ENCODE measurements around the gene TARDBP. TPM values are rescaled to one million over a fixed set of nuclear protein-coding genes. Genes with fewer than 3 reads are reported as not detected.

The TARDBP gene
- total RNA-seq, 1 donor from 2014 or later = 253 TPM

DNA sequence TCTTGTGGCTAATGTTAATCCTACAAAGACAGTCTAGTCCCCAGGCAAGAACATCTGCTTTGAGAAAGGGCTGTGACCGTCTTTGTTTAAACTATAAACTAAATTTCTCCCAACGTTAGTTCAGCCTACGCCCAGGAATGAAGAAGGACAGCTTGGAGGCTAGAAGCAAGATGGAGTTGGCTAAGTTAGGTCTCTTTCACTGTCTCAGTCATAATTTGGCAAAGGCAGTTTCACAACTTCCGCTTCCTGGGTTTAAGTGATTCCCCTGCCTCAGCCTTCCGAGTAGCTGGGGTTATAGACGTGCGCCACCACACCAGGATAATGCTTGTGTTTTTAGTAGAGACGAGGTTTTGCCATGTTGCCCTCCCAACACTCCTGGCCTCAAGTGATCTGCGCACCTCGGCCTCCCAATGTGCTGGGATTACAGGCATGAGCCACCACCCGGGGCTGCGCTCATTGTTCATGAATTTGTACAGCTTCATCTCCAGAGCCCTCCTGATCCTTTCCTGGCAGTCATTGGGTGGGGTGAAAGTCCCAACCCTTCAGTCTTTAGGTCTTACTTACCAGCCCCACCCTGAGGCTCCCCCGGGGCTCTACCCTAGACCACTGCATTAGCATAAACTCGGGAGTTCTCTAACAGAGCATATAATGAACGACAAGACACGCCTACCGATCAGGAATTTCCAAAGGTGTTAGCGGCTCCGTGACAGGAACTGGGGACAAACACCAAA, 39.5 kb downstream of the TARDBP start:
- no peaks in the 10 kb centered on the region for H3K36me3 Mint-ChIP-seq (ENCODE audit: low read depth)
- no peak overlapping the region for H3K27ac Mint-ChIP-seq (ENCODE audit: unreplicated experiment)
- DNase-seq (ENCODE audit: low read depth, low spot score) = no peak
- H3K4me3 Mint-ChIP-seq = peak overlapping the region; percentile 17
- no peaks in the 10 kb centered on the region for H3K27me3 Mint-ChIP-seq (ENCODE audit: low read depth)
- H3K9me3 Mint-ChIP-seq = no peaks in the 10 kb centered on the region
- TF ChIP-seq, protein P1, sequence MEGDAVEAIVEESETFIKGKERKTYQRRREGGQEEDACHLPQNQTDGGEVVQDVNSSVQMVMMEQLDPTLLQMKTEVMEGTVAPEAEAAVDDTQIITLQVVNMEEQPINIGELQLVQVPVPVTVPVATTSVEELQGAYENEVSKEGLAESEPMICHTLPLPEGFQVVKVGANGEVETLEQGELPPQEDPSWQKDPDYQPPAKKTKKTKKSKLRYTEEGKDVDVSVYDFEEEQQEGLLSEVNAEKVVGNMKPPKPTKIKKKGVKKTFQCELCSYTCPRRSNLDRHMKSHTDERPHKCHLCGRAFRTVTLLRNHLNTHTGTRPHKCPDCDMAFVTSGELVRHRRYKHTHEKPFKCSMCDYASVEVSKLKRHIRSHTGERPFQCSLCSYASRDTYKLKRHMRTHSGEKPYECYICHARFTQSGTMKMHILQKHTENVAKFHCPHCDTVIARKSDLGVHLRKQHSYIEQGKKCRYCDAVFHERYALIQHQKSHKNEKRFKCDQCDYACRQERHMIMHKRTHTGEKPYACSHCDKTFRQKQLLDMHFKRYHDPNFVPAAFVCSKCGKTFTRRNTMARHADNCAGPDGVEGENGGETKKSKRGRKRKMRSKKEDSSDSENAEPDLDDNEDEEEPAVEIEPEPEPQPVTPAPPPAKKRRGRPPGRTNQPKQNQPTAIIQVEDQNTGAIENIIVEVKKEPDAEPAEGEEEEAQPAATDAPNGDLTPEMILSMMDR (conservative IDR thresholded peaks at IDR 0.05) = no peak
- peaks cover 4% of the 10 kb centered on the region for H3K4me1 Mint-ChIP-seq

GRCh38 chr1:11052839-11053757, 40.6 kb downstream of the TARDBP start:
- peaks cover 4% of the 10 kb centered on the region for H3K4me1 Mint-ChIP-seq
- H3K27me3 Mint-ChIP-seq (ENCODE audit: low read depth) = no peaks in the 10 kb centered on the region
- H3K4me3 Mint-ChIP-seq = peak overlapping the region; percentile 49
- peaks cover 4% of the 10 kb centered on the region for H3K36me3 Mint-ChIP-seq (ENCODE audit: low read depth)
- H3K9me3 Mint-ChIP-seq = no peaks in the 10 kb centered on the region
- H3K27ac Mint-ChIP-seq (ENCODE audit: unreplicated experiment) = no peak overlapping the region
- DNase-seq (ENCODE audit: low read depth, low spot score) = no peak
- TF ChIP-seq, protein P1 (conservative IDR thresholded peaks at IDR 0.05) = no peak

DNA sequence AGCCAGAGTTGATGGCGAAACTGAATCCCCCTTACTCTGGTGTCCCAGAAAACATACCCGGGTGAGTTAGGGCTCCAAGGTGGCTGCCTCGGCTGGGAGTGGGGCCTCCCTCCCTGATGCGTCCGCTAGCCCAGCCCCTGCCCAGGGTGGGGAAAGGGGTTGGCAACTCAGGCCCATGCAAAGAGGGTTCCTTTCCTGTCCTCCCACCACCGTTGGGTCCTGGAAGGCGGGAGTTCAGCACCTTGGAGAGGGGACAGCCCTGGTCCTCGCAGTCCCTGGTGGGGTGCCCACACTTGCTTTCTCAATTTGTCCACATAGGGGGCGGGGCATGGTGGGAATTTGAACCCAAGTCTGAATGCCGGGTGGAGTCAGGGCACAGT, 41.3 kb downstream of the TARDBP start:
- Mint-ChIP-seq H3K27ac (ENCODE audit: unreplicated experiment) (no peak overlapping the region), H3K9me3 (no peaks in the 10 kb centered on the region), H3K4me1 (peaks cover 7% of the 10 kb centered on the region), H3K27me3 (ENCODE audit: low read depth) (no peaks in the 10 kb centered on the region), H3K36me3 (ENCODE audit: low read depth) (peaks cover 4% of the 10 kb centered on the region), H3K4me3 (no peak overlapping the region)
- TF ChIP-seq, protein P1 (conservative IDR thresholded peaks at IDR 0.05) = no peak
- no peak for DNase-seq (ENCODE audit: low read depth, low spot score)

DNA sequence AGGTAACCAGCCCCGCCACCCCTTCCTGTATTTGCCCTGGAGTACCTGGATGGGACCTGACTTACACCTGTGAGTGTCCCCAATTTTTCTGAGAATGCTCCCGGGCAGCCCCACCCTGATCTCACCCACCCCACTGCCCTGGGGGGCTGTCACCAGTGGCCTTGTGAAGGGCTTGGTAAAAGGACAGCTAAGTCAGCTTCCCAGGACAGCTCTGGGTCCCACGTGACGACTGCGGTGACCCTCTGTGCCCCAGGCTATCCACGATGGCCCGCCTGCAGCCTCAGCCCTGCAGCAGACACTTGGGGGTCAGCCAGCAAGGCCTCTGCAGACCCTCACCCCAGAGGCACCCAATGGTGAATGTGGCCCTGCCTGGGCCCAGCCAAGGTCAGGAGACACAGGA, 41.7 kb downstream of the TARDBP start:
- H3K4me3 Mint-ChIP-seq = peak overlapping the region; percentile 37
- peaks cover 4% of the 10 kb centered on the region for H3K36me3 Mint-ChIP-seq (ENCODE audit: low read depth)
- no peak overlapping the region for H3K27ac Mint-ChIP-seq (ENCODE audit: unreplicated experiment)
- H3K4me1 Mint-ChIP-seq = peaks cover 12% of the 10 kb centered on the region
- DNase-seq (ENCODE audit: low read depth, low spot score) = no peak
- TF ChIP-seq, protein P1 (conservative IDR thresholded peaks at IDR 0.05) = no peak
- no peaks in the 10 kb centered on the region for H3K9me3 Mint-ChIP-seq
- H3K27me3 Mint-ChIP-seq (ENCODE audit: low read depth) = no peaks in the 10 kb centered on the region

GRCh38 chr1:11054666-11055065, 42.2 kb downstream of the TARDBP start:
- H3K4me1 Mint-ChIP-seq = peaks cover 12% of the 10 kb centered on the region
- no peak for DNase-seq (ENCODE audit: low read depth, low spot score)
- H3K9me3 Mint-ChIP-seq = no peaks in the 10 kb centered on the region
- peaks cover 4% of the 10 kb centered on the region for H3K36me3 Mint-ChIP-seq (ENCODE audit: low read depth)
- TF ChIP-seq, protein P1 (conservative IDR thresholded peaks at IDR 0.05) = no peak
- H3K27me3 Mint-ChIP-seq (ENCODE audit: low read depth) = no peaks in the 10 kb centered on the region
- H3K4me3 Mint-ChIP-seq = peak overlapping the region; percentile 37
- H3K27ac Mint-ChIP-seq (ENCODE audit: unreplicated experiment) = no peak overlapping the region

Data from neural crest cell (in vitro differentiated cells).